Chondrocyte (in vitro differentiated cells): Measurements from ENCODE around the gene ONECUT3. TPM values are rescaled to one million over a fixed set of nuclear protein-coding genes. Genes with fewer than 3 reads are reported as not detected.

Experiments
- DNase-seq: peaks from one replicate; pipeline ENCODE4 v3.0.0; 2021; ENCODE audit warnings: mixed read lengths, low spot score
- H3K27ac Mint-ChIP-seq: one replicate; pipeline ENCODE4 v1.8.0; 2021; ENCODE audit warnings: mild to moderate bottlenecking, moderate library complexity, mixed read lengths; ENCODE audit not compliant: unreplicated experiment
- H3K27me3 Mint-ChIP-seq: 2 replicates; pipeline ENCODE4 v1.8.0; 2021; ENCODE audit warnings: low read depth, mixed read lengths
- H3K36me3 Mint-ChIP-seq: 2 replicates; pipeline ENCODE4 v1.8.0; 2021; ENCODE audit warnings: low read depth, mixed read lengths
- H3K4me1 Mint-ChIP-seq: 2 replicates; pipeline ENCODE4 v1.8.0; 2021; ENCODE audit warnings: low read depth, mild to moderate bottlenecking, mixed read lengths
- H3K4me3 Mint-ChIP-seq: one replicate; pipeline ENCODE4 v1.8.0; 2021; ENCODE audit warnings: mild to moderate bottlenecking, moderate library complexity, mixed read lengths; ENCODE audit not compliant: unreplicated experiment
- H3K9me3 Mint-ChIP-seq: 2 replicates; pipeline ENCODE4 v1.8.0; 2021; ENCODE audit warnings: low read depth, mixed read lengths
- CTCF ChIP-seq: fragments of 200-600 bp; sonication (generic); IDR thresholded peaks from 2 replicates; pipeline ENCODE4 v1.5.0; 2021; ENCODE audit warnings: antibody characterized with exemption, mild to moderate bottlenecking, moderate library complexity
- total RNA-seq: library from RNA; stranded (reverse); gene quantifications from 3 replicates; pipeline ENCODE4 v1.2.1, GENCODE V29; 2021

The ONECUT3 gene
- total RNA-seq, 1 donor from 2014 or later, result not detected

- TF ChIP-seq CTCF, result peak; percentile 55
- H3K9me3 Mint-ChIP-seq, result no peaks in the 10 kb centered on the region
- no peaks in the 10 kb centered on the region for H3K27me3 Mint-ChIP-seq
- H3K27ac Mint-ChIP-seq, result peak overlapping the region; percentile 15
- no peak for DNase-seq
- peak overlapping the region; percentile 89 for H3K4me3 Mint-ChIP-seq
- peaks cover 4% of the 10 kb centered on the region for H3K36me3 Mint-ChIP-seq
- H3K4me1 Mint-ChIP-seq, result peaks cover 15% of the 10 kb centered on the region
Measured at GRCh38 chr19:1813192-1814182, 60.2 kb downstream of the ONECUT3 start.

- Mint-ChIP-seq H3K9me3 (no peaks in the 10 kb centered on the region), H3K27me3 (no peaks in the 10 kb centered on the region), H3K27ac (no peak overlapping the region), H3K4me3 (no peak overlapping the region), H3K36me3 (peaks cover 4% of the 10 kb centered on the region), H3K4me1 (peaks cover 15% of the 10 kb centered on the region)
- TF ChIP-seq CTCF, result no peak
- DNase-seq, result no peak
Measured at GRCh38 chr19:1814391-1814790, 61.1 kb downstream of the ONECUT3 start.

- Mint-ChIP-seq H3K9me3 (no peaks in the 10 kb centered on the region), H3K4me3 (no peak overlapping the region), H3K4me1 (peaks cover 15% of the 10 kb centered on the region), H3K36me3 (peaks cover 4% of the 10 kb centered on the region), H3K27ac (no peak overlapping the region), H3K27me3 (no peaks in the 10 kb centered on the region)
- DNase-seq, result no peak
- no peak for TF ChIP-seq CTCF
Measured at GRCh38 chr19:1814833-1815604, 61.7 kb downstream of the ONECUT3 start.

GRCh38 chr19:1815605-1816529, 62.6 kb downstream of the ONECUT3 start:
- no peak for DNase-seq
- no peaks in the 10 kb centered on the region for H3K27me3 Mint-ChIP-seq
- no peaks in the 10 kb centered on the region for H3K9me3 Mint-ChIP-seq
- peaks cover 7% of the 10 kb centered on the region for H3K36me3 Mint-ChIP-seq
- TF ChIP-seq CTCF, result no peak
- H3K4me1 Mint-ChIP-seq, result peaks cover 15% of the 10 kb centered on the region
- H3K4me3 Mint-ChIP-seq, result no peak overlapping the region
- H3K27ac Mint-ChIP-seq, result no peak overlapping the region
